HCT116 (cell line): Measurements from ENCODE around the gene METTL26. TPM values are rescaled to one million over a fixed set of nuclear protein-coding genes. Genes with fewer than 3 reads are reported as not detected.

Experiments used
- ATAC-seq: fragments of 200-7000 bp; cut with Tn5 transposase; 2 replicates; pipeline ENCODE4 v1.9.1; 2020; ENCODE audit warnings: mild to moderate bottlenecking, moderate library complexity
- BruUV-seq: library from RNA; stranded (reverse); fragments of 400-500 nt; replicated peaks from 2 replicates; lab custom pipeline; 2021; lab: Mats Ljungman, UMichigan
- CTCF ChIA-PET: fragments of 300-600 bp; sonication (Branson Sonifier 250); formaldehyde crosslinking; loops from one replicate; lab custom pipeline; 2021; ENCODE audit warnings: antibody characterized with exemption; lab: Charles Lee
- POLR2A ChIA-PET: fragments of 300-600, 350-600 bp; sonication (Branson Sonifier 250); formaldehyde crosslinking; loops from one replicate; lab custom pipeline; 2021; ENCODE audit warnings: antibody characterized with exemption; lab: Charles Lee
- RAD21 ChIA-PET, 2 experiments: fragments of 300-600 bp; sonication (Branson Sonifier 250); formaldehyde crosslinking; loops; one replicate each; lab custom pipeline; 2023; ENCODE audit warnings: low total read pairs in 2 of 2; ENCODE audit not compliant: uncharacterized antibody in 2 of 2, unreplicated experiment in 2 of 2, low non-redundant PET in 1 of 2; lab: Charles Lee
- DNase-seq: peaks from one replicate; pipeline ENCODE4 v3.0.0-alpha.2; 2010; ENCODE audit warnings: low read depth, low spot score
- H2AFZ ChIP-seq: fragments of 200-600 bp; shearing (Covaris generic), sonication (generic); 2 replicates; pipeline ENCODE4 v1.6.1; 2017; ENCODE audit warnings: low read depth, mixed run types, mixed read lengths, antibody characterized with exemption, low read length; ENCODE audit not compliant: poor library complexity, severe bottlenecking
- H3K27ac ChIP-seq: 2 replicates; pipeline ENCODE4 v1.5.1; 2012; ENCODE audit warnings: low read depth, low read length
- H3K27me3 ChIP-seq: fragments of 200-600 bp; sonication (generic); 2 replicates; pipeline ENCODE4 v1.6.1; 2016; ENCODE audit warnings: mixed run types, low read length, mixed read lengths; ENCODE audit not compliant: insufficient read depth
- H3K36me3 ChIP-seq, 2 experiments: fragments of 200-500 bp in 1 of 2; fragments of 200-600 bp in 1 of 2; sonication (Bioruptor generic) in 1 of 2; sonication (generic) in 1 of 2; 2 replicates each; pipeline versions ENCODE4 v1.5.1 to v1.6.1; 2014 to 2016; ENCODE audit warnings: low read length in 2 of 2, inconsistent platforms in 1 of 2, mixed read lengths in 1 of 2, mixed run types in 1 of 2; ENCODE audit not compliant: insufficient read depth in 2 of 2, control insufficient read depth in 1 of 2
- H3K4me1 ChIP-seq, 2 experiments: fragments of 200-600 bp in 1 of 2; sonication (generic) in 1 of 2; 2 replicates each; pipeline versions ENCODE4 v1.5.1 to v1.6.1; 2012 to 2017; ENCODE audit warnings: low read length in 2 of 2, inconsistent platforms in 1 of 2, mild to moderate bottlenecking in 1 of 2, mixed read lengths in 1 of 2, mixed run types in 1 of 2, moderate library complexity in 1 of 2; ENCODE audit not compliant: insufficient read depth in 2 of 2, control insufficient read depth in 1 of 2
- H3K4me2 ChIP-seq: fragments of 200-600 bp; sonication (generic); 2 replicates; pipeline ENCODE4 v1.6.1; 2017; ENCODE audit warnings: mixed run types, low read length, mixed read lengths
- H3K4me3 ChIP-seq, 2 experiments: fragments of 200-600 bp in 1 of 2; sonication (generic) in 1 of 2; replicated peaks in 1 of 2; 2 replicates each; pipeline ENCODE4 v1.5.1; 2011 to 2016; ENCODE audit warnings: low read length in 2 of 2, control low read depth in 1 of 2, low read depth in 1 of 2, mild to moderate bottlenecking in 1 of 2, mixed read lengths in 1 of 2, mixed run types in 1 of 2
- H3K79me2 ChIP-seq: fragments of 200-600 bp; sonication (generic); 2 replicates; pipeline ENCODE4 v1.6.1; 2017; ENCODE audit warnings: mild to moderate bottlenecking, mixed run types, low read length, moderate library complexity, mixed read lengths; ENCODE audit not compliant: insufficient read depth
- H3K9ac ChIP-seq: fragments of 200-600 bp; sonication (generic); 2 replicates; pipeline ENCODE4 v1.6.1; 2016; ENCODE audit warnings: low read length, mixed read lengths
- H3K9me2 ChIP-seq: fragments of 200-600 bp; sonication (generic), shearing (Covaris generic); 2 replicates; pipeline ENCODE4 v1.6.1; 2017; ENCODE audit warnings: mixed run types, mild to moderate bottlenecking, moderate library complexity; ENCODE audit not compliant: insufficient read depth
- H3K9me3 ChIP-seq, 2 experiments: fragments of 200-500 bp in 1 of 2; fragments of 200-600 bp in 1 of 2; sonication (Bioruptor generic) in 1 of 2; sonication (generic) in 1 of 2; 2 replicates each; pipeline ENCODE4 v1.6.1; 2014 to 2017; ENCODE audit warnings: low read length in 2 of 2, mixed read lengths in 2 of 2, inconsistent platforms in 1 of 2, low read depth in 1 of 2, mild to moderate bottlenecking in 1 of 2, mixed run types in 1 of 2, moderate library complexity in 1 of 2; ENCODE audit not compliant: control insufficient read depth in 1 of 2, insufficient read depth in 1 of 2
- H4K20me1 ChIP-seq: fragments of 200-600 bp; sonication (generic), shearing (Covaris generic); 2 replicates; pipeline ENCODE4 v1.6.1; 2017; ENCODE audit warnings: mixed run types, mild to moderate bottlenecking, moderate library complexity; ENCODE audit not compliant: insufficient read depth
- ATF3 ChIP-seq: IDR thresholded peaks from 2 replicates; pipeline ENCODE4 v1.6.1; 2012
- CTCF ChIP-seq, 3 experiments: fragments of 200-600 bp in 1 of 3; sonication (generic) in 1 of 3; IDR thresholded peaks in 2 of 3; conservative IDR thresholded peaks in 1 of 3; 2 replicates each; pipeline ENCODE4 v1.5.1; 2012 to 2017; ENCODE audit warnings: low read depth in 2 of 3, low read length in 2 of 3, antibody characterized with exemption in 1 of 3, borderline replicate concordance in 1 of 3, control low read depth in 1 of 3, mild to moderate bottlenecking in 1 of 3, mixed read lengths in 1 of 3, mixed run types in 1 of 3, moderate library complexity in 1 of 3; ENCODE audit not compliant: insufficient read depth in 1 of 3
- EGR1 ChIP-seq: IDR thresholded peaks from 2 replicates; pipeline ENCODE4 v1.6.1; 2012; ENCODE audit warnings: low read depth
- EZH2 ChIP-seq: fragments of 200-600 bp; sonication (generic); IDR thresholded peaks from 2 replicates; pipeline ENCODE4 v1.6.1; 2017; ENCODE audit warnings: antibody characterized with exemption, mixed run types
- EZH2phosphoT487 ChIP-seq: fragments of 200-600 bp; IDR thresholded peaks from 2 replicates; pipeline ENCODE4 v1.6.1; 2018; ENCODE audit warnings: antibody characterized with exemption, borderline replicate concordance
- FOSL1 ChIP-seq: IDR thresholded peaks from 2 replicates; pipeline ENCODE4 v1.6.1; 2012; ENCODE audit warnings: low read depth
- POLR2A ChIP-seq: IDR thresholded peaks from 2 replicates; pipeline ENCODE4 v1.7.0; 2011; ENCODE audit warnings: borderline replicate concordance; ENCODE audit not compliant: insufficient read depth, insufficient read length; ENCODE audit errors: extremely low read depth
- POLR2AphosphoS5 ChIP-seq: IDR thresholded peaks from 2 replicates; pipeline ENCODE4 v1.6.1; 2011; ENCODE audit warnings: mild to moderate bottlenecking, low read depth, low read length, moderate library complexity
- REST ChIP-seq: IDR thresholded peaks from 2 replicates; pipeline ENCODE4 v1.6.1; 2012; ENCODE audit warnings: low read depth
- SP1 ChIP-seq: IDR thresholded peaks from 2 replicates; pipeline ENCODE4 v1.6.1; 2012; ENCODE audit warnings: low read depth
- ZBTB33 ChIP-seq: IDR thresholded peaks from 2 replicates; pipeline ENCODE4 v1.6.1; 2011; ENCODE audit warnings: mild to moderate bottlenecking, low read length, moderate library complexity; ENCODE audit not compliant: insufficient replicate concordance; ENCODE audit errors: extremely low read depth
- ZNF274 ChIP-seq: fragments of 200-500 bp; sonication (Bioruptor generic); IDR thresholded peaks from 2 replicates; pipeline ENCODE4 v1.6.1; 2014; ENCODE audit warnings: mild to moderate bottlenecking, low read depth, low read length, inconsistent platforms
- intact Hi-C: fragments of 100-400 bp; cut with micrococcal nuclease; formaldehyde crosslinking; loops from 2 replicates; pipeline ENCODE4 v1.10.0; 2022
- total RNA-seq: library from RNA; stranded (reverse); gene quantifications from one replicate; pipeline ENCODE4 v1.2.1, GENCODE V29; 2021; ENCODE audit not compliant: unreplicated experiment

METTL26 gene
- total RNA-seq, 1 experiment from 2014 or later, result 85.7 TPM

GRCh38 chr16:654034-654433 lies 17.9 kb upstream of the METTL26 start:
- peaks cover 17% of the 10 kb centered on the region for H3K79me2 ChIP-seq
- H3K4me3 ChIP-seq, result no peak overlapping the region
- H3K9me2 ChIP-seq, result no peaks in the 10 kb centered on the region
- BruUV-seq, result no TSS peak
- POLR2A ChIA-PET, result no interaction called here
- no peak overlapping the region for H2AFZ ChIP-seq
- no peak overlapping the region for H3K4me2 ChIP-seq
- no peak overlapping the region for H3K27ac ChIP-seq
- peaks cover 5 to 11% of the 10 kb centered on the region in 2 experiments; a peak in 2 of 4 replicates for H3K4me1 ChIP-seq
- no peaks in the 10 kb centered on the region for H4K20me1 ChIP-seq
- H3K36me3 ChIP-seq, result no peaks in the 10 kb centered on the region
- ATAC-seq (no peak), DNase-seq (no peak)
- CTCF ChIA-PET, result no interaction called here
- H3K27me3 ChIP-seq, result no peaks in the 10 kb centered on the region
- TF ChIP-seq ZNF274 (no peak), EGR1 (no peak), EZH2 (no peak), EZH2phosphoT487 (no peak), ATF3 (no peak), ZBTB33 (no peak), POLR2A (no peak), CTCF (IDR thresholded peaks at IDR 0.05 in 2 of 3, conservative IDR thresholded peaks at IDR 0.05 in 1 of 3; ENCODE audit: borderline replicate concordance in 1 of 3, insufficient read depth in 1 of 3, low read depth in 2 of 3, low read length in 2 of 3) (no peak), SP1 (no peak), POLR2AphosphoS5 (no peak), REST (no peak), FOSL1 (no peak)
- H3K9ac ChIP-seq, result no peak overlapping the region
- intact Hi-C loops, result no loop called here
- RAD21 ChIA-PET, result no interaction called here
- no peaks in the 10 kb centered on the region for H3K9me3 ChIP-seq
